GM12878 (cell line): ENCODE measurements around the gene SSRP1. TPM values are rescaled to one million over a fixed set of nuclear protein-coding genes. Genes with fewer than 3 reads are reported as not detected.

Source experiments
- ATAC-seq: fragments of 200-7000 bp; cut with Tn5 transposase; 3 replicates; pipeline ENCODE4 v1.9.1; 2020; ENCODE audit warnings: mild to moderate bottlenecking, moderate library complexity
- BruUV-seq: library from RNA; stranded (reverse); fragments of 400-500 nt; replicated peaks from 2 replicates; lab custom pipeline; 2021; lab: Mats Ljungman, UMichigan
- CTCF ChIA-PET: fragments of 300-600 bp; sonication (Branson Sonifier 250); formaldehyde crosslinking; extraction: SDS; loops from one replicate; lab custom pipeline; 2021; ENCODE audit warnings: inconsistent platforms; lab: Yijun Ruan, JAX
- POLR2A ChIA-PET: fragments of 350-600 bp; formaldehyde crosslinking; extraction: SDS; loops from one replicate; lab custom pipeline; 2021; ENCODE audit warnings: inconsistent platforms; lab: Charles Lee
- RAD21 ChIA-PET: fragments of 300-600 bp; sonication (Branson Sonifier 250); formaldehyde crosslinking; loops from one replicate; lab custom pipeline; 2023; ENCODE audit warnings: antibody characterized with exemption; ENCODE audit not compliant: unreplicated experiment; lab: Charles Lee
- SMC1A ChIA-PET: fragments of 300-600 bp; sonication (Branson Sonifier 250); formaldehyde crosslinking; loops from one replicate; lab custom pipeline; 2023; ENCODE audit not compliant: unreplicated experiment, uncharacterized antibody; lab: Charles Lee
- DNase-seq: peaks from one replicate; pipeline ENCODE4 v3.0.0-alpha.2; 2011; ENCODE audit warnings: low read depth, low spot score
- FAIRE-seq: peaks from 3 replicates; lab custom pipeline; 2011; peaks lifted over from hg19 to GRCh38; lab: Jason Lieb, UNC
- H2AFZ ChIP-seq: 2 replicates; pipeline ENCODE4 v1.6.0; 2011; ENCODE audit warnings: low read depth, low read length, control low read depth; ENCODE audit not compliant: control insufficient read depth
- H3K27ac ChIP-seq: 2 replicates; pipeline ENCODE4 v1.5.1; 2011; ENCODE audit warnings: control low read depth; ENCODE audit not compliant: control insufficient read depth, insufficient read depth
- H3K27me3 ChIP-seq, 2 experiments: replicated peaks in 1 of 2; 2 replicates each; pipeline versions ENCODE4 v1.6.0 to v1.6.1; 2011; ENCODE audit warnings: low read length in 1 of 2; ENCODE audit not compliant: control insufficient read depth in 2 of 2, insufficient read depth in 2 of 2
- H3K36me3 ChIP-seq, 2 experiments: 2 replicates each; pipeline ENCODE4 v1.5.1; 2011; ENCODE audit warnings: low read length in 1 of 2; ENCODE audit not compliant: control insufficient read depth in 2 of 2, insufficient read depth in 2 of 2
- H3K4me1 ChIP-seq: 2 replicates; pipeline ENCODE4 v1.6.1; 2011; ENCODE audit warnings: mild to moderate bottlenecking, low read length, moderate library complexity, mixed read lengths; ENCODE audit not compliant: control insufficient read depth, insufficient read depth
- H3K4me2 ChIP-seq: 2 replicates; pipeline ENCODE4 v1.6.0; 2011; ENCODE audit warnings: control low read depth; ENCODE audit not compliant: control insufficient read depth, insufficient read depth
- H3K4me3 ChIP-seq: fragments of 200-600 bp; sonication (generic); 2 replicates; pipeline ENCODE4 v1.5.1; 2016
- H3K79me2 ChIP-seq: 2 replicates; pipeline ENCODE4 v1.6.0; 2011; ENCODE audit warnings: low read length; ENCODE audit not compliant: control insufficient read depth, insufficient read depth
- H3K9ac ChIP-seq: 2 replicates; pipeline ENCODE4 v1.8.0; 2011; ENCODE audit warnings: low read length, control low read depth, mixed read lengths; ENCODE audit not compliant: control insufficient read depth, insufficient read depth
- H3K9me3 ChIP-seq: replicated peaks from 3 replicates; pipeline ENCODE4 v1.5.1; 2011; ENCODE audit warnings: mild to moderate bottlenecking, low read length; ENCODE audit not compliant: control insufficient read depth, insufficient read depth
- H4K20me1 ChIP-seq: 2 replicates; pipeline ENCODE4 v1.6.0; 2011; ENCODE audit not compliant: control insufficient read depth, insufficient read depth
- BCL11A ChIP-seq: IDR thresholded peaks from 2 replicates; pipeline ENCODE4 v1.6.1; 2011; ENCODE audit warnings: low read depth, low read length
- BCLAF1 ChIP-seq: fragments of 450-650 bp; IDR thresholded peaks from 2 replicates; pipeline ENCODE4 v1.6.1; 2017; ENCODE audit warnings: antibody characterized with exemption, mild to moderate bottlenecking, moderate library complexity
- HDAC6 ChIP-seq: fragments of 200-600 bp; sonication (generic); IDR thresholded peaks from one replicate; pipeline ENCODE4 v1.8.0; 2017; ENCODE audit warnings: antibody characterized with exemption; ENCODE audit not compliant: unreplicated experiment
- KAT2A ChIP-seq: conservative IDR thresholded peaks from 2 replicates; pipeline ENCODE4 v1.6.1; 2011; ENCODE audit warnings: low read depth, low read length; ENCODE audit not compliant: control insufficient read depth
- NFXL1 ChIP-seq: fragments of 450-650 bp; IDR thresholded peaks from 2 replicates; pipeline ENCODE4 v1.6.1; 2017; ENCODE audit warnings: antibody characterized with exemption, mild to moderate bottlenecking, borderline replicate concordance
- PAX5 ChIP-seq: IDR thresholded peaks from 2 replicates; pipeline ENCODE4 v1.6.1; 2011; ENCODE audit warnings: low read depth, low read length, borderline replicate concordance
- PKNOX1 ChIP-seq: fragments of 450-650 bp; IDR thresholded peaks from 2 replicates; pipeline ENCODE4 v1.6.1; 2016; ENCODE audit warnings: mild to moderate bottlenecking
- RELA ChIP-seq: fragments of 450-650 bp; IDR thresholded peaks from 2 replicates; pipeline ENCODE4 v1.8.0; 2014; ENCODE audit warnings: borderline replicate concordance; ENCODE audit not compliant: partially characterized antibody
- SMC3 ChIP-seq: IDR thresholded peaks from 2 replicates; pipeline ENCODE4 v1.6.1; 2011; ENCODE audit warnings: low read length, improper control_type of control experiment, borderline replicate concordance
- TARDBP ChIP-seq: IDR thresholded peaks from 2 replicates; pipeline ENCODE4 v1.6.1; 2016; ENCODE audit warnings: borderline replicate concordance
- ZNF207 ChIP-seq: fragments of 450-650 bp; IDR thresholded peaks from 2 replicates; pipeline ENCODE4 v1.6.1; 2014; ENCODE audit warnings: antibody characterized with exemption, mild to moderate bottlenecking, borderline replicate concordance
- ZNF274 ChIP-seq: IDR thresholded peaks from one replicate; pipeline ENCODE4 v1.8.0; 2011; ENCODE audit not compliant: insufficient read length, insufficient read depth
- ZSCAN29 ChIP-seq: fragments of 450-650 bp; IDR thresholded peaks from 2 replicates; pipeline ENCODE4 v1.6.1; 2017; ENCODE audit warnings: mild to moderate bottlenecking, moderate library complexity
- WGBS: methylation state at CpG from one replicate; pipeline ENCODE4 v1.1.6; 2016; ENCODE audit warnings: low lambda C conversion rate; ENCODE audit not compliant: insufficient replicate concordance, insufficient coverage; ENCODE audit errors: missing lambda C conversion rate; 5-methylcytosine and 5-hydroxymethylcytosine counted together
- in situ Hi-C: fragments of 300-500 bp; cut with MboI; formaldehyde crosslinking; loops from 9 replicates; pipeline ENCODE4 v1.14.3; 2018; ENCODE audit warnings: mixed read lengths
- intact Hi-C: fragments of 100-400 bp; cut with micrococcal nuclease; formaldehyde crosslinking; loops from one replicate; pipeline ENCODE4 v1.14.2; 2022; ENCODE audit not compliant: unreplicated experiment
- polyA plus RNA-seq, 11 experiments: library from polyadenylated mRNA; depleted of rRNA in 4 of 11; unstranded in 6 of 11; stranded (reverse) in 5 of 11; fragments of >200 nt; fragmentation: Nextera tagmentation in 4 of 11; fragmentation: Illumina TruSeq in 1 of 11; extraction: Ambion mirVana in 4 of 11; extraction: Trizol in 1 of 11; gene quantifications; 1 replicate in 1 of 11; 2 replicates in 10 of 11; pipeline versions ENCODE4 v1.2.1 to v1.2.3, GENCODE V29; 2011 to 2016; ENCODE audit warnings: inconsistent platforms in 2 of 11, missing spikeins in 2 of 11, low read depth in 1 of 11
- total RNA-seq, 4 experiments: library from RNA; depleted of rRNA in 3 of 4; stranded (reverse); fragments of >200 nt in 3 of 4; fragmentation: Illumina TruSeq in 1 of 4; extraction: Trizol in 1 of 4; gene quantifications; 2 replicates each; pipeline versions ENCODE4 v1.2.1 to v1.2.3, GENCODE V29; 2013 to 2021

The SSRP1 gene
- total and polyA plus RNA-seq, 10 of the 15 experiments (the other 5 are each of a cell fraction or from before 2014, with no cell fraction given) = 73.6 to 279 (median 138) TPM

- POLR2A ChIA-PET = no interaction called here
- Histone ChIP-seq H3K27ac (no peak overlapping the region), H3K9ac (no peak overlapping the region), H3K4me3 (no peak overlapping the region), H3K4me1 (peaks cover 3% of the 10 kb centered on the region), H4K20me1 (no peaks in the 10 kb centered on the region), H3K79me2 (no peaks in the 10 kb centered on the region)
- SMC1A ChIA-PET = interaction anchor here (1.3 kb wide), 1 partner anchor 9 kb away, joined by 3 read pairs; no protein-coding TSS in a partner anchor
- RAD21 ChIA-PET = no interaction called here
- ATAC-seq = no peak
- in situ Hi-C loops = no loop called here
- TF ChIP-seq SMC3 (no peak), ZNF274 (no peak), ZSCAN29 (no peak), TARDBP (no peak)
- TF ChIP-seq, all 136 proteins: peak for 0
- H3K27me3 ChIP-seq = no peaks in the 10 kb centered on the region
- DNase-seq (no peak), FAIRE-seq (no peak)
- no TSS peak for BruUV-seq
- intact Hi-C loops = no loop called here
- no peaks in the 10 kb centered on the region for H3K9me3 ChIP-seq
- H2AFZ ChIP-seq = no peak overlapping the region
- H3K36me3 ChIP-seq = peaks cover 1 to 2% of the 10 kb centered on the region in 2 experiments; a peak in 2 of 4 replicates
- CTCF ChIA-PET = no interaction called here
- WGBS = 60% methylated on average over 8 of the region's 8 CpGs
- no peak overlapping the region for H3K4me2 ChIP-seq
Measured at GRCh38 chr11:57313788-57314135, 21.9 kb downstream of the SSRP1 start.

GRCh38 chr11:57313071-57313787 is 22.5 kb downstream of the SSRP1 start:
- H3K9me3 ChIP-seq = no peaks in the 10 kb centered on the region
- H2AFZ ChIP-seq = no peak overlapping the region
- FAIRE-seq (no peak), DNase-seq (no peak), ATAC-seq (no peak)
- no TSS peak for BruUV-seq
- H3K4me1 ChIP-seq = peaks cover 3% of the 10 kb centered on the region
- no peak overlapping the region for H3K27ac ChIP-seq
- no peak overlapping the region for H3K4me2 ChIP-seq
- CTCF ChIA-PET = no interaction called here
- H3K9ac ChIP-seq = no peak overlapping the region
- H4K20me1 ChIP-seq = no peaks in the 10 kb centered on the region
- H3K36me3 ChIP-seq = peaks cover 1 to 2% of the 10 kb centered on the region in 2 experiments; a peak in 2 of 4 replicates
- H3K4me3 ChIP-seq = no peak overlapping the region
- H3K79me2 ChIP-seq = no peaks in the 10 kb centered on the region
- SMC1A ChIA-PET = interaction anchor here (1.3 kb wide), 1 partner anchor 10 kb away, joined by 3 read pairs; no protein-coding TSS in a partner anchor
- POLR2A ChIA-PET = no interaction called here
- no peaks in the 10 kb centered on the region for H3K27me3 ChIP-seq
- WGBS = 80% methylated on average over 23 of the region's 26 CpGs
- intact Hi-C loops = no loop called here
- RAD21 ChIA-PET = no interaction called here
- in situ Hi-C loops = no loop called here
- TF ChIP-seq PAX5 = no peak
- TF ChIP-seq RELA = no peak
- no peak for TF ChIP-seq TARDBP
- no peak for TF ChIP-seq ZNF207
- TF ChIP-seq HDAC6 = no peak
- TF ChIP-seq BCLAF1 = no peak
- no peak for TF ChIP-seq BCL11A
- no peak for TF ChIP-seq PKNOX1
- TF ChIP-seq KAT2A = no peak
- no peak for TF ChIP-seq NFXL1
